ENCODE results near the gene RXRA.

Gene RXRA

DNA sequence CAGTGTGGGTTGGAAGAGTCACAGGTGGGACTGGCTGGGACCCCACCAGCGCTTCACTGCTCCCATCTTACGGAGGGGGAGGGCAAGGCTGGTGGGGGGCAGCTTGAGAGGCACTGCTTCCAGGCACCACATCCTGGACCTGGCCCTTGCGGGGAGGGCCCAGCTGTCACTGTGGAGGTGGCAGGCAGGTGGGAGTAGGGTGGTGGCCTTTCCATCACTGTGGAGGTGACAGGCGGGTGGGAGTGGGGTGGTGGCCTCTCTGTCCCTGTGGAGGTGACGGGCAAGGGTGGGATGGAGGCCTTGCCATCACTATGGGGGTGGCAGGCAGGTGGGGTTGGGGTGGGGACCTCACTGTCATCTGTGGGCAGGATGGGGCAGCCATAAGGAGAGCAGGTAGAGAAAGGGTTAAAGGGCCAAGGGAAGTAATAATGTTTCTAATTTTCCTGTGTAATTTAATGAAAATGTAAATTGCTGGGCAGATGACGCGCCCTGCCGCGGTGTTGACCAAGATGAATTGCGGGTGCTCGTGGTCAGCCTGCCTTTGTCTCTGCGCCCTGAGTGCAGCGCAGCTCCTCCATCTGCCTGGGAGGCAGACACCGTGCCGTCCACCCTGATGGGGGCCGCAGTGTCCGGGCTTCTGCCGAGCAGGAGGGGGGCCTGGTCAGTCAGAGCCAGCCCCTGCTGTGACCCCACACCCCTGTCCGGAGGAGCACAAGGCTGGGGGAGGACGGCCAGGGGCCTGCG lies 20.8 kb downstream of the RXRA start:
- Mint-ChIP-seq H3K9me3 (no peaks in the 10 kb centered on the region), H3K36me3 (ENCODE audit: low read depth) (no peaks in the 10 kb centered on the region), H3K4me3 (no peak overlapping the region), H3K27ac (no peak overlapping the region), H3K27me3 (ENCODE audit: low read depth, poor library complexity) (peaks cover 2% of the 10 kb centered on the region), H3K4me1 (peaks cover 55% of the 10 kb centered on the region)
- no peak for DNase-seq
- TF ChIP-seq CTCF (IDR thresholded peaks at IDR 0.05) = no peak

- Mint-ChIP-seq H3K4me1 (peaks cover 54% of the 10 kb centered on the region), H3K27ac (no peak overlapping the region), H3K9me3 (no peaks in the 10 kb centered on the region), H3K27me3 (ENCODE audit: low read depth, poor library complexity) (peaks cover 2% of the 10 kb centered on the region), H3K4me3 (no peak overlapping the region), H3K36me3 (ENCODE audit: low read depth) (no peaks in the 10 kb centered on the region)
- TF ChIP-seq CTCF (IDR thresholded peaks at IDR 0.05) = no peak
- DNase-seq = no peak
These were observed 21.7 kb downstream of the RXRA start for GRCh38 chr9:134347996-134348395.

GRCh38 chr9:134348404-134349155 lies 22.3 kb downstream of the RXRA start:
- no peak for DNase-seq
- peaks cover 51% of the 10 kb centered on the region for H3K4me1 Mint-ChIP-seq
- no peak overlapping the region for H3K4me3 Mint-ChIP-seq
- no peaks in the 10 kb centered on the region for H3K9me3 Mint-ChIP-seq
- no peak for TF ChIP-seq CTCF (IDR thresholded peaks at IDR 0.05)
- H3K27ac Mint-ChIP-seq = no peak overlapping the region
- H3K27me3 Mint-ChIP-seq (ENCODE audit: low read depth, poor library complexity) = peaks cover 2% of the 10 kb centered on the region
- no peaks in the 10 kb centered on the region for H3K36me3 Mint-ChIP-seq (ENCODE audit: low read depth)

- Mint-ChIP-seq H3K4me1 (peaks cover 56% of the 10 kb centered on the region), H3K9me3 (no peaks in the 10 kb centered on the region), H3K4me3 (no peak overlapping the region), H3K36me3 (ENCODE audit: low read depth) (no peaks in the 10 kb centered on the region), H3K27me3 (ENCODE audit: low read depth, poor library complexity) (peaks cover 2% of the 10 kb centered on the region), H3K27ac (no peak overlapping the region)
- TF ChIP-seq CTCF (IDR thresholded peaks at IDR 0.05) = no peak
- DNase-seq = no peak
These were observed 23.7 kb downstream of the RXRA start for GRCh38 chr9:134349936-134350335.

GRCh38 chr9:134350416-134350994 lies 24.2 kb downstream of the RXRA start:
- Mint-ChIP-seq H3K9me3 (no peaks in the 10 kb centered on the region), H3K4me3 (no peak overlapping the region)

More at GRCh38 chr9:134350416-134350994, 24.2 kb downstream of the RXRA start:
- Mint-ChIP-seq H3K27ac (no peak overlapping the region), H3K27me3 (ENCODE audit: low read depth, poor library complexity) (peaks cover 2% of the 10 kb centered on the region), H3K36me3 (ENCODE audit: low read depth) (no peaks in the 10 kb centered on the region), H3K4me1 (peaks cover 56% of the 10 kb centered on the region)
- no peak for TF ChIP-seq CTCF (IDR thresholded peaks at IDR 0.05)
- no peak for DNase-seq

Data from nephron progenitor cell (in vitro differentiated cells).